GM12892 (cell line): ENCODE data around the gene MARCHF9.
A peak's percentile ranks its signal among the peaks of the same experiment; 100 is the strongest.

ENCODE experiments used
- POLR2A ChIP-seq: IDR thresholded peaks from 2 replicates; pipeline ENCODE4 v1.6.1; 2011; ENCODE audit warnings: low read depth, low read length, control low read depth
- POLR2AphosphoS5 ChIP-seq: IDR thresholded peaks from 2 replicates; pipeline ENCODE4 v1.6.1; 2011; ENCODE audit warnings: low read depth, low read length, control low read depth
- TAF1 ChIP-seq: IDR thresholded peaks from 2 replicates; pipeline ENCODE4 v1.6.1; 2011; ENCODE audit warnings: low read depth, mild to moderate bottlenecking, control low read depth, low read length, borderline replicate concordance

- 0 out of 2 replicates have a peak, but pooled peaks have one; percentile 31 for TF ChIP-seq POLR2AphosphoS5
- TF ChIP-seq TAF1 = no peak
- TF ChIP-seq POLR2A = no peak
These were observed 29.8 kb upstream of the MARCHF9 start for GRCh38 chr12:57724936-57725740.
